ENCODE data around the gene NT5C1B.
"Not testable (repeated sequence)": the region's sequence is repeated elsewhere in the genome, so short reads cannot be mapped to it uniquely, and the experiment has no call there.

The NT5C1B gene

GRCh38 chr2:18589354-18589753 lies at the start of gene NT5C1B:
Gene NT5C1B, minus strand, starts transcription at chr2:18589569. Its CDS starts 101 bp downstream, at chr2:18589468.
- DNase-seq, result no peak

GRCh38 chr2:18637196-18637595 lies 47.8 kb upstream of the NT5C1B start:
- no peak for DNase-seq

GRCh38 chr2:18632699-18633098 lies 43.3 kb upstream of the NT5C1B start:
- not testable (repeated sequence) for DNase-seq

- no peak for DNase-seq
These were observed 41.6 kb upstream of the NT5C1B start for GRCh38 chr2:18630941-18631340.

- DNase-seq, result no peak
These were observed 41.2 kb upstream of the NT5C1B start for GRCh38 chr2:18630541-18630940.

GRCh38 chr2:18630101-18630500 lies 40.7 kb upstream of the NT5C1B start:
- DNase-seq, result no peak

- DNase-seq, result no peak
These were observed 37.7 kb upstream of the NT5C1B start for GRCh38 chr2:18626958-18627650.

GRCh38 chr2:18626256-18626668 lies 36.9 kb upstream of the NT5C1B start:
- DNase-seq, result no peak

- no peak for DNase-seq
These were observed 36.2 kb upstream of the NT5C1B start for GRCh38 chr2:18625563-18625962.

GRCh38 chr2:18623782-18624181 lies 34.4 kb upstream of the NT5C1B start:
- no peak for DNase-seq

- no peak for DNase-seq
These were observed 31.7 kb upstream of the NT5C1B start for GRCh38 chr2:18620867-18621632.

GRCh38 chr2:18619091-18619490 lies 29.7 kb upstream of the NT5C1B start:
- no peak for DNase-seq

- DNase-seq, result no peak
These were observed 24.7 kb upstream of the NT5C1B start for GRCh38 chr2:18614041-18614440.

GRCh38 chr2:18612133-18612532 lies 22.8 kb upstream of the NT5C1B start:
- DNase-seq, result no peak

GRCh38 chr2:18611604-18612003 lies 22.2 kb upstream of the NT5C1B start:
- no peak for DNase-seq

GRCh38 chr2:18611184-18611583 lies 21.8 kb upstream of the NT5C1B start:
- no peak for DNase-seq

GRCh38 chr2:18610651-18611050 lies 21.3 kb upstream of the NT5C1B start:
- DNase-seq, result no peak

- DNase-seq, result no peak
These were observed 20.7 kb upstream of the NT5C1B start for GRCh38 chr2:18610090-18610489.

- DNase-seq, result no peak
These were observed 15.7 kb upstream of the NT5C1B start for GRCh38 chr2:18605115-18605514.

GRCh38 chr2:18604531-18604885 lies 15.1 kb upstream of the NT5C1B start:
- no peak for DNase-seq

GRCh38 chr2:18603854-18604530 lies 14.6 kb upstream of the NT5C1B start:
- DNase-seq, result no peak

GRCh38 chr2:18602298-18602697 lies 12.9 kb upstream of the NT5C1B start:
- DNase-seq, result no peak

GRCh38 chr2:18600255-18600613 lies 10.9 kb upstream of the NT5C1B start:
- no peak for DNase-seq
